Osteocyte (in vitro differentiated cells): ENCODE data around the gene LINC01488. TPM values are rescaled to one million over a fixed set of nuclear protein-coding genes. Genes with fewer than 3 reads are reported as not detected.

Experiments
- DNase-seq: peaks from one replicate; pipeline ENCODE4 v3.0.0; 2021; ENCODE audit warnings: mixed read lengths; ENCODE audit not compliant: unreplicated experiment; ENCODE audit errors: extremely low spot score
- H3K27ac Mint-ChIP-seq: one replicate; pipeline ENCODE4 v1.8.0; 2021; ENCODE audit warnings: mild to moderate bottlenecking, mixed read lengths; ENCODE audit not compliant: unreplicated experiment
- H3K27me3 Mint-ChIP-seq: one replicate; pipeline ENCODE4 v1.8.0; 2021; ENCODE audit warnings: mixed read lengths; ENCODE audit not compliant: unreplicated experiment
- H3K36me3 Mint-ChIP-seq: one replicate; pipeline ENCODE4 v1.8.0; 2021; ENCODE audit warnings: mixed read lengths; ENCODE audit not compliant: unreplicated experiment
- H3K4me1 Mint-ChIP-seq: one replicate; pipeline ENCODE4 v1.8.0; 2021; ENCODE audit warnings: mixed read lengths; ENCODE audit not compliant: unreplicated experiment
- H3K4me3 Mint-ChIP-seq: one replicate; pipeline ENCODE4 v1.8.0; 2021; ENCODE audit warnings: mild to moderate bottlenecking, moderate library complexity, mixed read lengths; ENCODE audit not compliant: unreplicated experiment
- H3K9me3 Mint-ChIP-seq: one replicate; pipeline ENCODE4 v1.8.0; 2021; ENCODE audit warnings: mixed read lengths; ENCODE audit not compliant: unreplicated experiment
- total RNA-seq: library from RNA; stranded (reverse); gene quantifications from 2 replicates; pipeline ENCODE4 v1.2.1, GENCODE V29; 2021
- TF ChIP-seq, protein P1 (sequence below): fragments of 200-600 bp; sonication (generic); IDR thresholded peaks from 2 replicates; pipeline ENCODE4 v1.5.0; 2021; ENCODE audit warnings: antibody characterized with exemption, mild to moderate bottlenecking, moderate library complexity

The LINC01488 gene
- total RNA-seq, 1 donor from 2014 or later: not detected

DNA sequence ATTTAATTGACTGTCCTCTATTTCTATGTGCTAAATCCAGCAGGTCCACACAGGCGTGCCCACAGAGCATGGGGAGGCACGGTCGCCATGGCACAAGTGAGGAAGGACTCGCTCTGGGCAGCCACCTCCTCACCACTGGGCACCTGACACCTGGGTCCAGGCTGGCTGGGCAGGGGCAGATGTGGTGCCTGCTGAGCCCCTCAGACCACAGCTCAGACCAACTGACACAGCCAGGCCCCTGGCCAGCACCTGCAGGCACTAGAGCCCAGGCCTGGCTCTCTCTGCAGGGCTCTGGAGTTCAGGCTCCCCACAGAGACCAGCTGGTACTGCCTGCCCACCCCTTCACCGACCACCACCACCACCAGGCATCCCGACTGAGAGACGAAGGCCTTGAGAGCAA, 27.9 kb downstream of the LINC01488 start:
- DNase-seq: no peak
- Mint-ChIP-seq H3K36me3 (peaks cover 3% of the 10 kb centered on the region), H3K9me3 (peaks cover 11% of the 10 kb centered on the region), H3K4me1 (peaks cover 23% of the 10 kb centered on the region), H3K27me3 (no peaks in the 10 kb centered on the region), H3K27ac (no peak overlapping the region), H3K4me3 (no peak overlapping the region)
- TF ChIP-seq, protein P1, sequence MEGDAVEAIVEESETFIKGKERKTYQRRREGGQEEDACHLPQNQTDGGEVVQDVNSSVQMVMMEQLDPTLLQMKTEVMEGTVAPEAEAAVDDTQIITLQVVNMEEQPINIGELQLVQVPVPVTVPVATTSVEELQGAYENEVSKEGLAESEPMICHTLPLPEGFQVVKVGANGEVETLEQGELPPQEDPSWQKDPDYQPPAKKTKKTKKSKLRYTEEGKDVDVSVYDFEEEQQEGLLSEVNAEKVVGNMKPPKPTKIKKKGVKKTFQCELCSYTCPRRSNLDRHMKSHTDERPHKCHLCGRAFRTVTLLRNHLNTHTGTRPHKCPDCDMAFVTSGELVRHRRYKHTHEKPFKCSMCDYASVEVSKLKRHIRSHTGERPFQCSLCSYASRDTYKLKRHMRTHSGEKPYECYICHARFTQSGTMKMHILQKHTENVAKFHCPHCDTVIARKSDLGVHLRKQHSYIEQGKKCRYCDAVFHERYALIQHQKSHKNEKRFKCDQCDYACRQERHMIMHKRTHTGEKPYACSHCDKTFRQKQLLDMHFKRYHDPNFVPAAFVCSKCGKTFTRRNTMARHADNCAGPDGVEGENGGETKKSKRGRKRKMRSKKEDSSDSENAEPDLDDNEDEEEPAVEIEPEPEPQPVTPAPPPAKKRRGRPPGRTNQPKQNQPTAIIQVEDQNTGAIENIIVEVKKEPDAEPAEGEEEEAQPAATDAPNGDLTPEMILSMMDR: no peak

DNA sequence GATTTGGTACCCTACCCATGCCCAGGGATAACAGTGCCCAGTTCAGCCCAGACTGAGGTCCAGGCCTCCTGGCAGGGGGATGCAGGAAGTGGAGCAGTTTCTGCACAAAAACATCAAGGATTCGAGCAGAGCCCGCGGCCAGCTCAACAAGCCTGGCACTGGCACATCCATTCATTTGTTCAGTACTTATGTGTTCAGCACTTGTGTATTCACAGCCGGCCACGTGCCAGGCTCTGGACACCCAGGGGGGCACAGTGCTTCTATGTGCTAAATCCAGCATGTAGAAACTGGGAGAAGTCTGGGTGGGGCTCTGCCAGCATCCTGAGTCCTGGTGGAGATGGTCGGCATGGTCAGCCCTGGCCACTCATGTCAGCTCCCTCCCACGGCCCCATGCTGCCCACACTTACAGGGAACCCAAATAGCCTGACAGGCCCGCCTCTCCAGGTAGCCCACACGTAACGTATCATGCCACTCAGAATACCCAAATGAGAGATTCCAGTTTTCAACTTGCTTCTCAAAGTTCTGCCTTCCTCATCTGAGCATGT, 28.5 kb downstream of the LINC01488 start:
- TF ChIP-seq, protein P1: no peak
- Mint-ChIP-seq H3K27ac (no peak overlapping the region), H3K36me3 (peaks cover 3% of the 10 kb centered on the region), H3K4me3 (no peak overlapping the region), H3K9me3 (peaks cover 11% of the 10 kb centered on the region), H3K27me3 (no peaks in the 10 kb centered on the region), H3K4me1 (peaks cover 23% of the 10 kb centered on the region)
- no peak for DNase-seq

DNA sequence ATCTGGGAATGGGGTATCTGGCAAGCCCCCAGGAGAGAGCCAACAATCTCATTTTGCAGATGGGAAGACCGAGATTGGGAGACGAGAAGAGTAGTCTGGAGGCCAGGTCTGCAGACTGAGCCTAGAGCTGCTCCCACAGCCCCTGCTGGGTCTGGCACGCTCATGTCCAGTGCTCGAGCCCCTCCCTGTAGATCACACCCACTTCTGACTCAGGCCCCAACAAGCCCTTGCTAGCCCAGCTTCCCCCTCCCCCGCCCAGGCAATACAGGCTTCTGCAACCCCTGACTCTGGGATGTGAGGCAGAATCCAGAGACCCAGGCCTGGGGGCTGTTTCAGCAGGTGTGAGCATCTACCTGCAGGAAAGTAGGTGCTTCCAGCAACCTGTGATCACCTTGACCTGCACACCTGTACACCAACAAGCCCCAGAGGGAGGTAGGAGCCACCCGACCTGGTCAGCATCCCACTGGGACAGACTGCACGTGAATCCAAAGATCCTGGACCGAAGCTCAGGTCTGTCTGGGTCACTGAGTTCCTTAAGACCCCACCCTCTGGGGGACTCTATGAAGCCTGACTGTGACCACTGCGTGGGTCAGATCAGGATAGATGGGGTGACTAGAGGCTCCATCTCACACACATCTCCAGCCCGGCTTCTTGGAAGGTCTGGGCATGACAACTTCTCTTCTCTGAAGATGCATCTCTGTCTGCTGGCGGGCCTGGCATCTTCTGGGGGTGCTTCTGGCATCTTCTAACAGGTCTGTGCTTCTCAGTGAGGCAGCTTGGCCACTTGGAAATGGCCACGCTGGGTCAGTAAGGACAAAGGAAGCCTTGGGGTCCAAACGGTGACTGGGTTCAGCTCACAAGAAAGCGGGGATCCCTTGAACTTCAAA, 29.3 kb downstream of the LINC01488 start:
- Mint-ChIP-seq H3K4me3 (no peak overlapping the region), H3K27me3 (no peaks in the 10 kb centered on the region), H3K4me1 (peaks cover 23% of the 10 kb centered on the region), H3K36me3 (peaks cover 3% of the 10 kb centered on the region), H3K9me3 (peaks cover 12% of the 10 kb centered on the region), H3K27ac (no peak overlapping the region)
- no peak for DNase-seq
- TF ChIP-seq, protein P1: no peak

DNA sequence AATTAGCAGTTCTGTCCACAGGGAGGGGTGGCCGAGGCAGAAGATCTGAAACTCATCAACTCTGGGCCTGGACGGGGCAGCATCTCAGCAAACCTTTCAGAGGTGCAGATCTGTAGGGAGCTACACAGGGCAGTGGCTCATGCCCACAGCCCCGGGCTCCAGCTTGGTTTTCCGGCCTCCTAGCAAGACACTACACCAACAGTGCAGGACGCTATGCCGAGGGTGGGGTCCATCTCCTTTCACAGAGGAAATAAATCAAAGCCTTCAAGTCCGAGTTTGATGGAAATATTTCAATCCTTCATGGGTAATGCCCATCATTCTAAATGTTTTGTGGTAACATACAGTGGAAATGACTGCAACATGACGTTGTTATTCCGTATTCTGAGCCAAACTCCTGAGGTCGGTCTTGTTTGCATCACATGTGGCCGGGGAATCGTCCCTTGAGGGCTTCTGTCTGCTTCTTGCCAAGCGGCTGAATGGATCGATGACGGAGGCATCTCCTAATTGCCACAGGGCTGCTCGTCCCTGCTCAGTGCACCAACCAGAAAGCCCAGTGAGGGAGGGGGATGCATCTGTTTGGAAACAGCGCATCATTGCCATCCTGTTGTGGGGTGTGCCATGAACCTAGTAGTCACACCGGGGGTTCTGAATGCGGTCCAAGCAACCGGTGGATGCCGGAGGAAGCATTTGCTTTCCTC, 30.0 kb downstream of the LINC01488 start:
- DNase-seq: no peak

More for the DNA sequence above, 30.0 kb downstream of the LINC01488 start:
- Mint-ChIP-seq H3K27ac (no peak overlapping the region), H3K4me3 (no peak overlapping the region), H3K36me3 (peaks cover 4% of the 10 kb centered on the region), H3K9me3 (peaks cover 7% of the 10 kb centered on the region), H3K27me3 (no peaks in the 10 kb centered on the region), H3K4me1 (peaks cover 23% of the 10 kb centered on the region)
- TF ChIP-seq, protein P1: no peak
